GM12878 (cell line): ENCODE measurements around the gene HMGN4. TPM values are rescaled to one million over a fixed set of nuclear protein-coding genes. Genes with fewer than 3 reads are reported as not detected.

Source experiments
- ATAC-seq: fragments of 200-7000 bp; cut with Tn5 transposase; 3 replicates; pipeline ENCODE4 v1.9.1; 2020; ENCODE audit warnings: mild to moderate bottlenecking, moderate library complexity
- BruUV-seq: library from RNA; stranded (reverse); fragments of 400-500 nt; replicated peaks from 2 replicates; lab custom pipeline; 2021; lab: Mats Ljungman, UMichigan
- CTCF ChIA-PET: fragments of 300-600 bp; sonication (Branson Sonifier 250); formaldehyde crosslinking; extraction: SDS; loops from one replicate; lab custom pipeline; 2021; ENCODE audit warnings: inconsistent platforms; lab: Yijun Ruan, JAX
- POLR2A ChIA-PET: fragments of 350-600 bp; formaldehyde crosslinking; extraction: SDS; loops from one replicate; lab custom pipeline; 2021; ENCODE audit warnings: inconsistent platforms; lab: Charles Lee
- RAD21 ChIA-PET: fragments of 300-600 bp; sonication (Branson Sonifier 250); formaldehyde crosslinking; loops from one replicate; lab custom pipeline; 2023; ENCODE audit warnings: antibody characterized with exemption; ENCODE audit not compliant: unreplicated experiment; lab: Charles Lee
- SMC1A ChIA-PET: fragments of 300-600 bp; sonication (Branson Sonifier 250); formaldehyde crosslinking; loops from one replicate; lab custom pipeline; 2023; ENCODE audit not compliant: unreplicated experiment, uncharacterized antibody; lab: Charles Lee
- DNase-seq: peaks from one replicate; pipeline ENCODE4 v3.0.0-alpha.2; 2011; ENCODE audit warnings: low read depth, low spot score
- FAIRE-seq: peaks from 3 replicates; lab custom pipeline; 2011; peaks lifted over from hg19 to GRCh38; lab: Jason Lieb, UNC
- H2AFZ ChIP-seq: 2 replicates; pipeline ENCODE4 v1.6.0; 2011; ENCODE audit warnings: low read depth, low read length, control low read depth; ENCODE audit not compliant: control insufficient read depth
- H3K27ac ChIP-seq: 2 replicates; pipeline ENCODE4 v1.5.1; 2011; ENCODE audit warnings: control low read depth; ENCODE audit not compliant: control insufficient read depth, insufficient read depth
- H3K27me3 ChIP-seq, 2 experiments: replicated peaks in 1 of 2; 2 replicates each; pipeline versions ENCODE4 v1.6.0 to v1.6.1; 2011; ENCODE audit warnings: low read length in 1 of 2; ENCODE audit not compliant: control insufficient read depth in 2 of 2, insufficient read depth in 2 of 2
- H3K36me3 ChIP-seq, 2 experiments: 2 replicates each; pipeline ENCODE4 v1.5.1; 2011; ENCODE audit warnings: low read length in 1 of 2; ENCODE audit not compliant: control insufficient read depth in 2 of 2, insufficient read depth in 2 of 2
- H3K4me1 ChIP-seq: 2 replicates; pipeline ENCODE4 v1.6.1; 2011; ENCODE audit warnings: mild to moderate bottlenecking, low read length, moderate library complexity, mixed read lengths; ENCODE audit not compliant: control insufficient read depth, insufficient read depth
- H3K4me2 ChIP-seq: 2 replicates; pipeline ENCODE4 v1.6.0; 2011; ENCODE audit warnings: control low read depth; ENCODE audit not compliant: control insufficient read depth, insufficient read depth
- H3K4me3 ChIP-seq: fragments of 200-600 bp; sonication (generic); 2 replicates; pipeline ENCODE4 v1.5.1; 2016
- H3K79me2 ChIP-seq: 2 replicates; pipeline ENCODE4 v1.6.0; 2011; ENCODE audit warnings: low read length; ENCODE audit not compliant: control insufficient read depth, insufficient read depth
- H3K9ac ChIP-seq: 2 replicates; pipeline ENCODE4 v1.8.0; 2011; ENCODE audit warnings: low read length, control low read depth, mixed read lengths; ENCODE audit not compliant: control insufficient read depth, insufficient read depth
- H3K9me3 ChIP-seq: replicated peaks from 3 replicates; pipeline ENCODE4 v1.5.1; 2011; ENCODE audit warnings: mild to moderate bottlenecking, low read length; ENCODE audit not compliant: control insufficient read depth, insufficient read depth
- H4K20me1 ChIP-seq: 2 replicates; pipeline ENCODE4 v1.6.0; 2011; ENCODE audit not compliant: control insufficient read depth, insufficient read depth
- ATF2 ChIP-seq: IDR thresholded peaks from 2 replicates; pipeline ENCODE4 v1.6.1; 2012; ENCODE audit warnings: low read length, inconsistent platforms
- BACH1 ChIP-seq: fragments of 450-650 bp; IDR thresholded peaks from 2 replicates; pipeline ENCODE4 v1.6.1; 2017; ENCODE audit warnings: mild to moderate bottlenecking, borderline replicate concordance
- CHD4 ChIP-seq: fragments of 200-600 bp; sonication (generic); IDR thresholded peaks from 2 replicates; pipeline ENCODE4 v1.6.1; 2016; ENCODE audit warnings: mild to moderate bottlenecking
- CREB1 ChIP-seq: IDR thresholded peaks from 2 replicates; pipeline ENCODE4 v1.6.1; 2012; ENCODE audit warnings: low read depth, mild to moderate bottlenecking, inconsistent platforms
- E2F4 ChIP-seq: IDR thresholded peaks from 2 replicates; pipeline ENCODE4 v1.6.1; 2012; ENCODE audit warnings: low read depth, low read length, improper control_type of control experiment
- EP300 ChIP-seq, 2 experiments: fragments of 150-350 bp in 1 of 2; IDR thresholded peaks; 2 replicates each; pipeline ENCODE4 v1.6.1; 2011 to 2012; ENCODE audit warnings: low read depth in 2 of 2, low read length in 2 of 2, borderline replicate concordance in 1 of 2, improper control_type of control experiment in 1 of 2, inconsistent platforms in 1 of 2; ENCODE audit not compliant: control insufficient read depth in 1 of 2
- HDGF ChIP-seq: fragments of 450-650 bp; IDR thresholded peaks from 2 replicates; pipeline ENCODE4 v1.6.1; 2016; ENCODE audit warnings: antibody characterized with exemption
- LARP7 ChIP-seq: fragments of 450-650 bp; IDR thresholded peaks from 2 replicates; pipeline ENCODE4 v1.6.1; 2017; ENCODE audit warnings: mild to moderate bottlenecking
- MXI1 ChIP-seq: fragments of 150-350 bp; IDR thresholded peaks from 2 replicates; pipeline ENCODE4 v1.6.1; 2011; ENCODE audit warnings: low read depth, mild to moderate bottlenecking, inconsistent platforms, low read length, improper control_type of control experiment
- NRF1 ChIP-seq: conservative IDR thresholded peaks from 2 replicates; pipeline ENCODE4 v1.6.1; 2011; ENCODE audit warnings: mild to moderate bottlenecking, low read depth, low read length, improper control_type of control experiment
- PAX8 ChIP-seq: fragments of 450-650 bp; IDR thresholded peaks from 2 replicates; pipeline ENCODE4 v1.6.1; 2017; ENCODE audit warnings: mild to moderate bottlenecking, moderate library complexity
- POLR2AphosphoS5 ChIP-seq: IDR thresholded peaks from 2 replicates; pipeline ENCODE4 v1.6.1; 2011; ENCODE audit warnings: mild to moderate bottlenecking, low read length, inconsistent platforms
- RFX5 ChIP-seq: IDR thresholded peaks from 2 replicates; pipeline ENCODE4 v1.6.1; 2011; ENCODE audit warnings: low read depth, low read length, improper control_type of control experiment
- SMC3 ChIP-seq: IDR thresholded peaks from 2 replicates; pipeline ENCODE4 v1.6.1; 2011; ENCODE audit warnings: low read length, improper control_type of control experiment, borderline replicate concordance
- TCF12 ChIP-seq: IDR thresholded peaks from 2 replicates; pipeline ENCODE4 v1.6.1; 2011; ENCODE audit warnings: low read depth, mild to moderate bottlenecking, low read length
- TCF3 ChIP-seq: IDR thresholded peaks from 2 replicates; pipeline ENCODE4 v1.6.1; 2012; ENCODE audit warnings: low read depth, mild to moderate bottlenecking, low read length, borderline replicate concordance; ENCODE audit not compliant: insufficient read depth
- YY1 ChIP-seq: IDR thresholded peaks from 2 replicates; pipeline ENCODE4 v1.6.1; 2011; ENCODE audit warnings: low read depth, mild to moderate bottlenecking, low read length
- ZNF384 ChIP-seq: IDR thresholded peaks from 2 replicates; pipeline ENCODE4 v1.6.1; 2012; ENCODE audit warnings: low read depth, mild to moderate bottlenecking, low read length, improper control_type of control experiment, borderline replicate concordance
- WGBS: methylation state at CpG from one replicate; pipeline ENCODE4 v1.1.6; 2016; ENCODE audit warnings: low lambda C conversion rate; ENCODE audit not compliant: insufficient replicate concordance, insufficient coverage; ENCODE audit errors: missing lambda C conversion rate; 5-methylcytosine and 5-hydroxymethylcytosine counted together
- in situ Hi-C: fragments of 300-500 bp; cut with MboI; formaldehyde crosslinking; loops from 9 replicates; pipeline ENCODE4 v1.14.3; 2018; ENCODE audit warnings: mixed read lengths
- intact Hi-C: fragments of 100-400 bp; cut with micrococcal nuclease; formaldehyde crosslinking; loops from one replicate; pipeline ENCODE4 v1.14.2; 2022; ENCODE audit not compliant: unreplicated experiment
- polyA plus RNA-seq, 11 experiments: library from polyadenylated mRNA; depleted of rRNA in 4 of 11; unstranded in 6 of 11; stranded (reverse) in 5 of 11; fragments of >200 nt; fragmentation: Nextera tagmentation in 4 of 11; fragmentation: Illumina TruSeq in 1 of 11; extraction: Ambion mirVana in 4 of 11; extraction: Trizol in 1 of 11; gene quantifications; 1 replicate in 1 of 11; 2 replicates in 10 of 11; pipeline versions ENCODE4 v1.2.1 to v1.2.3, GENCODE V29; 2011 to 2016; ENCODE audit warnings: inconsistent platforms in 2 of 11, missing spikeins in 2 of 11, low read depth in 1 of 11
- total RNA-seq, 4 experiments: library from RNA; depleted of rRNA in 3 of 4; stranded (reverse); fragments of >200 nt in 3 of 4; fragmentation: Illumina TruSeq in 1 of 4; extraction: Trizol in 1 of 4; gene quantifications; 2 replicates each; pipeline versions ENCODE4 v1.2.1 to v1.2.3, GENCODE V29; 2013 to 2021
- TF ChIP-seq, protein P1 (sequence below): fragments of 450-650 bp; conservative IDR thresholded peaks from 2 replicates; pipeline ENCODE4 v1.6.1; 2017; ENCODE audit warnings: mild to moderate bottlenecking, moderate library complexity

HMGN4 gene
- total and polyA plus RNA-seq, 10 of the 15 experiments (the other 5 are each of a cell fraction or from before 2014, with no cell fraction given), result 26.7 to 99.1 (median 76.7) TPM

- H3K4me3 ChIP-seq, result peak overlapping the region; percentile 86
- peaks cover 32% of the 10 kb centered on the region for H3K79me2 ChIP-seq
- WGBS, result 1% methylated on average over 37 of the region's 37 CpGs
- H3K27ac ChIP-seq, result peak overlapping the region; percentile 99
- H3K36me3 ChIP-seq, result 0 out of 4 replicates have a peak, but pooled peaks cover 0 to 3% of the 10 kb centered on the region in 2 experiments
- peak overlapping the region; percentile 99 for H3K4me2 ChIP-seq
- ATAC-seq (peak; percentile 77), DNase-seq (peak; percentile 90), FAIRE-seq (no peak)
- ChIA-PET SMC1A (interaction anchor here (0.6 to 3.0 kb wide), 17 partner anchors 9 to 385 kb away, joined by 3 to 22 read pairs (median 3); a partner anchor contains a TSS), CTCF (interaction anchor here (0.7 to 2.6 kb wide), 9 partner anchors 8 to 279 kb away, joined by 3 to 17 read pairs (median 3); no protein-coding TSS in a partner anchor), POLR2A (interaction anchor here (0.6 to 3.9 kb wide), 14 partner anchors 11 to 364 kb away, joined by 3 to 29 read pairs (median 4); no protein-coding TSS in a partner anchor), RAD21 (interaction anchor here (1.3 to 3.7 kb wide), 13 partner anchors 14 to 228 kb away, joined by 3 to 18 read pairs (median 7); no protein-coding TSS in a partner anchor)
- no peaks in the 10 kb centered on the region for H3K9me3 ChIP-seq
- intact Hi-C loops (loop anchor here (1.0 to 2.0 kb wide), 4 partner anchors 16 to 227 kb away; no protein-coding TSS in a partner anchor), in situ Hi-C loops (no loop called here)
- H3K9ac ChIP-seq, result peak overlapping the region; percentile 85
- no peaks in the 10 kb centered on the region for H3K27me3 ChIP-seq
- H2AFZ ChIP-seq, result peak overlapping the region; percentile 98
- H3K4me1 ChIP-seq, result peaks cover 17% of the 10 kb centered on the region
- BruUV-seq, result TSS peak; percentile 70
- no peaks in the 10 kb centered on the region for H4K20me1 ChIP-seq
- TF ChIP-seq BACH1, result 0 out of 2 replicates have a peak, but pooled peaks have one; percentile 37
- TF ChIP-seq ZNF384, result no peak
- TF ChIP-seq SMC3, result no peak
- TF ChIP-seq, protein P1, sequence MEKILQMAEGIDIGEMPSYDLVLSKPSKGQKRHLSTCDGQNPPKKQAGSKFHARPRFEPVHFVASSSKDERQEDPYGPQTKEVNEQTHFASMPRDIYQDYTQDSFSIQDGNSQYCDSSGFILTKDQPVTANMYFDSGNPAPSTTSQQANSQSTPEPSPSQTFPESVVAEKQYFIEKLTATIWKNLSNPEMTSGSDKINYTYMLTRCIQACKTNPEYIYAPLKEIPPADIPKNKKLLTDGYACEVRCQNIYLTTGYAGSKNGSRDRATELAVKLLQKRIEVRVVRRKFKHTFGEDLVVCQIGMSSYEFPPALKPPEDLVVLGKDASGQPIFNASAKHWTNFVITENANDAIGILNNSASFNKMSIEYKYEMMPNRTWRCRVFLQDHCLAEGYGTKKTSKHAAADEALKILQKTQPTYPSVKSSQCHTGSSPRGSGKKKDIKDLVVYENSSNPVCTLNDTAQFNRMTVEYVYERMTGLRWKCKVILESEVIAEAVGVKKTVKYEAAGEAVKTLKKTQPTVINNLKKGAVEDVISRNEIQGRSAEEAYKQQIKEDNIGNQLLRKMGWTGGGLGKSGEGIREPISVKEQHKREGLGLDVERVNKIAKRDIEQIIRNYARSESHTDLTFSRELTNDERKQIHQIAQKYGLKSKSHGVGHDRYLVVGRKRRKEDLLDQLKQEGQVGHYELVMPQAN, result peak; percentile 74
- TF ChIP-seq YY1, result peak; percentile 85
- peak; percentile 51; the same call in 1 of the 2 replicates for TF ChIP-seq LARP7
- peak; percentile 84; the same call in 1 of the 2 replicates for TF ChIP-seq MXI1
- no peak for TF ChIP-seq TCF12
- no peak for TF ChIP-seq RFX5
- peak; percentile 21 for TF ChIP-seq POLR2AphosphoS5
- TF ChIP-seq EP300 (IDR thresholded peaks at IDR 0.05; ENCODE audit: borderline replicate concordance in 1 of 2, control insufficient read depth in 1 of 2, low read depth in 2 of 2, low read length in 2 of 2), result peak in 1 of 2 experiments; percentile 30; a peak in 1 of 4 replicates
- TF ChIP-seq NRF1, result 0 out of 2 replicates have a peak, but pooled peaks have one; percentile 10
- TF ChIP-seq CHD4, result no peak
- peak; percentile 58; the same call in 1 of the 2 replicates for TF ChIP-seq TCF3
- TF ChIP-seq HDGF, result no peak
- TF ChIP-seq E2F4, result 0 out of 2 replicates have a peak, but pooled peaks have one; percentile 19
- TF ChIP-seq CREB1, result peak; percentile 91
- no peak for TF ChIP-seq ATF2
- TF ChIP-seq PAX8, result peak; percentile 80; the same call in 1 of the 2 replicates
Measured at GRCh38 chr6:26537160-26537845, 863 bp upstream of the HMGN4 start.
